Measurements from ENCODE around the gene TDP1. TPM values are rescaled to one million over a fixed set of nuclear protein-coding genes. Genes with fewer than 3 reads are reported as not detected.

Gene TDP1
- total RNA-seq, 1 donor from 2014 or later, result 17.9 TPM

DNA sequence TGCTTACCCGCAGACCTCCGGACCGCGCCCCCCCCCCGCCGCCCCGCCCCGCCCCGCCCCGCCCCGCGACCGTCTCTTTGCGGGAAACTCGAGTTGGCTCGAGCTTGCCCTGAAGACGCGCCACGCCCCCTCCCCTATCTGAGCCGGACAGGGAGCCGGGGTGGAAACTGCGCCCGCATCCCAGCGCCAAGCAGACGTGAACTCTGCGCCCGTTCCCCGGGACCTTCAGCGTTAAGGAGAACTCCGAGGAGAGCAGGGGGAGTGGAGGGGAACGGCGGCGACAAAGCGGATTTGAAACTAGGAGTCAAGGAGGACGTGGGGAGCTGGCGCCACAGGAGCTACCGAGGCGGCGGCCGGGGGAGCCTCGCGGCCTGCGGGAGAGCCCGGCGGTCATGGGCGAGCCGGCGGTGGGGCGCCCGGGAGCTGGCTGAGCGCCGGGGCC is 106.0 kb downstream of the TDP1 start, which contains the start of gene KCNK13:
TSS of gene KCNK13 (plus strand) at position 310 of the 442 bp plus-strand sequence. CDS start 212 bp downstream, outside the sequence.
- Mint-ChIP-seq H3K4me3 (ENCODE audit: unreplicated experiment) (peak within 1 kb of the TSS; percentile 71), H3K27me3 (ENCODE audit: unreplicated experiment) (peaks cover 68% of the 10 kb centered on the region), H3K4me1 (ENCODE audit: unreplicated experiment) (peaks cover 18% of the 10 kb centered on the region), H3K27ac (ENCODE audit: unreplicated experiment) (no peak within 1 kb of the TSS), H3K36me3 (ENCODE audit: unreplicated experiment) (no peaks in the 10 kb centered on the region), H3K9me3 (ENCODE audit: unreplicated experiment) (peaks cover 7% of the 10 kb centered on the region)
- TF ChIP-seq, protein P1, sequence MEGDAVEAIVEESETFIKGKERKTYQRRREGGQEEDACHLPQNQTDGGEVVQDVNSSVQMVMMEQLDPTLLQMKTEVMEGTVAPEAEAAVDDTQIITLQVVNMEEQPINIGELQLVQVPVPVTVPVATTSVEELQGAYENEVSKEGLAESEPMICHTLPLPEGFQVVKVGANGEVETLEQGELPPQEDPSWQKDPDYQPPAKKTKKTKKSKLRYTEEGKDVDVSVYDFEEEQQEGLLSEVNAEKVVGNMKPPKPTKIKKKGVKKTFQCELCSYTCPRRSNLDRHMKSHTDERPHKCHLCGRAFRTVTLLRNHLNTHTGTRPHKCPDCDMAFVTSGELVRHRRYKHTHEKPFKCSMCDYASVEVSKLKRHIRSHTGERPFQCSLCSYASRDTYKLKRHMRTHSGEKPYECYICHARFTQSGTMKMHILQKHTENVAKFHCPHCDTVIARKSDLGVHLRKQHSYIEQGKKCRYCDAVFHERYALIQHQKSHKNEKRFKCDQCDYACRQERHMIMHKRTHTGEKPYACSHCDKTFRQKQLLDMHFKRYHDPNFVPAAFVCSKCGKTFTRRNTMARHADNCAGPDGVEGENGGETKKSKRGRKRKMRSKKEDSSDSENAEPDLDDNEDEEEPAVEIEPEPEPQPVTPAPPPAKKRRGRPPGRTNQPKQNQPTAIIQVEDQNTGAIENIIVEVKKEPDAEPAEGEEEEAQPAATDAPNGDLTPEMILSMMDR (IDR thresholded peaks at IDR 0.05), result no peak
- no peak for DNase-seq (ENCODE audit: extremely low spot score, unreplicated experiment)

DNA sequence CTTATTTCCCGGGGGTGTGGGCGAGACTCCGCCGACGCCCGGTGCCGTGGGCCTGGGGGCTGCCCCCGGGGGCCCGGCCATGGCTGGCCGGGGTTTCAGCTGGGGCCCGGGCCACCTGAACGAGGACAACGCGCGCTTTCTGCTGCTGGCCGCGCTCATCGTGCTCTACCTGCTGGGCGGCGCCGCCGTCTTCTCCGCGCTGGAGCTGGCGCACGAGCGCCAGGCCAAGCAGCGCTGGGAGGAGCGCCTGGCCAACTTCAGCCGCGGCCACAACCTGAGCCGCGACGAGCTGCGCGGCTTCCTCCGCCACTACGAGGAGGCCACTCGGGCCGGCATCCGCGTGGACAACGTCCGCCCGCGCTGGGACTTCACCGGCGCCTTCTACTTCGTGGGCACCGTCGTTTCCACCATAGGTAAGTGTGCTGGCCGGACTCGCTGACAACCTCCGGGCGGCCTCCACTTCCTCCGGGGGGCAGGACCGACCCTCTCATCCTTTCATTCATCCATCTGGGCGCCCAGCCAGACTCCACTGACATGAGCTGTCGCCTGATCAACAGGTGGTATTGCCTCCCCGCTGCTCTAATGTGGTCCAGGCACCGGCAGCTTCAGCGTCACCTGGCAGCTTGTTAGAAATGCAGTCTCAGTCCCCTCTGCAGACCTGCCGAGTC is 106.5 kb downstream of the TDP1 start:
- H3K4me3 Mint-ChIP-seq (ENCODE audit: unreplicated experiment), result peak overlapping the region; percentile 65
- no peak for DNase-seq (ENCODE audit: extremely low spot score, unreplicated experiment)
- peaks cover 18% of the 10 kb centered on the region for H3K4me1 Mint-ChIP-seq (ENCODE audit: unreplicated experiment)
- no peaks in the 10 kb centered on the region for H3K36me3 Mint-ChIP-seq (ENCODE audit: unreplicated experiment)
- H3K9me3 Mint-ChIP-seq (ENCODE audit: unreplicated experiment), result peaks cover 7% of the 10 kb centered on the region
- no peak overlapping the region for H3K27ac Mint-ChIP-seq (ENCODE audit: unreplicated experiment)
- TF ChIP-seq, protein P1 (IDR thresholded peaks at IDR 0.05), result no peak
- peaks cover 68% of the 10 kb centered on the region for H3K27me3 Mint-ChIP-seq (ENCODE audit: unreplicated experiment)

DNA sequence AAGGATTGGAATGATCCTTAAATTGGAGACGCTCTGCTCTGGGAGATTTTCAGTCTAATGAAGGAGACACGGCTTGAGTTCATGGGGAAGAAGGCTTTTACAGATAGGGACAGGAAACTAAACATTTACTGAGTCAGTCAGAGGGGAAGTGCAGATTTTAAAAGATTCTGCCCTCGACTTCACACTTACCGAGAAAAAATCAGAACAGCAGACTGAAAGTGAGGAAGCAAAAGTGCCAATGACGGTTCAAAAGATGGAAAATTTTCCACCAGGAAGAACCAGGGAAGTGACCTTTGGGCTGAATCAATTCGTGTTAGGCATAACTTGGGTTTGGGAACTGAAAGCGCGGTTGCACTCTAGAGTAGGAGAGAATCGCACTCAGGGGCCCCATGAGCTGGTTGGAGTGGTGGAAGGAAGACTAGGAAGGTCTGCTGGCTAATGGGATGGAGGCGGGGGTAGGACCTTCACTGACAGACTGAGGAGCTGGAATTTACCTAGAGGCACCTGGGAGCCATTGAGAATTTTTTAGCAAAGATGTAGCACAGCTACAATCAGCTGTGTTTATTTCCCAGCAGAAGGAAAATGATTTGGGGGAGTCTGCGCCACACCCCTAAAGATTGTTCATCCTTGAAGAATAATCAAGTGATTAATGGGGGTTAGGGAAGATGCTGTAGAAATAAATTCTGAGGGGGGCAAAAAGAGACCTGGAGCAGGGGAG is 107.3 kb downstream of the TDP1 start:
- H3K27me3 Mint-ChIP-seq (ENCODE audit: unreplicated experiment), result peaks cover 70% of the 10 kb centered on the region
- H3K4me1 Mint-ChIP-seq (ENCODE audit: unreplicated experiment), result peaks cover 18% of the 10 kb centered on the region
- peak overlapping the region; percentile 65 for H3K4me3 Mint-ChIP-seq (ENCODE audit: unreplicated experiment)
- no peaks in the 10 kb centered on the region for H3K36me3 Mint-ChIP-seq (ENCODE audit: unreplicated experiment)
- no peak for DNase-seq (ENCODE audit: extremely low spot score, unreplicated experiment)
- no peak overlapping the region for H3K27ac Mint-ChIP-seq (ENCODE audit: unreplicated experiment)
- H3K9me3 Mint-ChIP-seq (ENCODE audit: unreplicated experiment), result peaks cover 7% of the 10 kb centered on the region
- TF ChIP-seq, protein P1 (IDR thresholded peaks at IDR 0.05), result no peak

DNA sequence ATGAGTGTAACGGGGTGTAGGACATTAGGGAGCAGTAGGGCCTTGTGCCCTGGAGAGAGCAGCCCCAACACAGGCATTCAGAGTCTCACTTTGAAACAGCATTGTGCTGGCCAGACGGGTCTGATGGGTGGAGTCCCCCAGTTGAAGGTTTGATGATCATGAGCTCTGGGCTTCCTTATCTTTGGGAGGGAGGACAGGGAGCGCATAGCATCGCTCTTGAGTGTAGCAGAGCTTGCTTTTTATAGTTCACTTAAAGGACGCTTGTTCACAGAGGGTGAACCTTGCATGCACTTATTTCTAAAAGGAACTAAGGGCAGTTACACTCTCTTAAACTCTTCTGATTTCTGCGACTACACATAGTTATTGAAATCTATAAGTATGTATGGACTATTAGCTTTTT is 116.6 kb downstream of the TDP1 start:
- Mint-ChIP-seq H3K27ac (ENCODE audit: unreplicated experiment) (no peak overlapping the region), H3K27me3 (ENCODE audit: unreplicated experiment) (peaks cover 58% of the 10 kb centered on the region), H3K36me3 (ENCODE audit: unreplicated experiment) (no peaks in the 10 kb centered on the region), H3K4me1 (ENCODE audit: unreplicated experiment) (no peaks in the 10 kb centered on the region), H3K9me3 (ENCODE audit: unreplicated experiment) (no peaks in the 10 kb centered on the region), H3K4me3 (ENCODE audit: unreplicated experiment) (no peak overlapping the region)
- TF ChIP-seq, protein P1 (IDR thresholded peaks at IDR 0.05), result no peak
- no peak for DNase-seq (ENCODE audit: extremely low spot score, unreplicated experiment)

DNA sequence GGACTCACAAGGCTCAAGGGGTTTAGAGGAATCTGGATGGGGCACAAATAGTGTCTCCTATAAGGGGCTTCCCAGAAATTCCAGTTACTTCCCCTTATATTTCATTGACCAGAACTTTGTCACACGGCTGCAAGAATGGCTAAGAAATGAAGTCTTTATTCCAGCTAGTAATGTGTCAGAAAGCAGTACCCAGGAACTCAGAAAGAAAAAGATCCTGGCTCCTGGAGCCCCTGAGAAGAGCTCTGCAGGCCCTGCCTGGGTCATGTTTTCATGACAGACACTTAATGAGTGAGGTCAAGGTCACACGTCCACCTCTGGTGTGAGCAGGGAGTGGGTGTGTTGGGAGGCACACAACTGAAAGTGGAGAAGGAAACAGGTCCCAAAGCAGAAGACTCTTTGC is 123.8 kb downstream of the TDP1 start:
- peaks cover 3% of the 10 kb centered on the region for H3K9me3 Mint-ChIP-seq (ENCODE audit: unreplicated experiment)
- no peaks in the 10 kb centered on the region for H3K36me3 Mint-ChIP-seq (ENCODE audit: unreplicated experiment)
- peaks cover 61% of the 10 kb centered on the region for H3K27me3 Mint-ChIP-seq (ENCODE audit: unreplicated experiment)
- TF ChIP-seq, protein P1 (IDR thresholded peaks at IDR 0.05), result no peak
- H3K27ac Mint-ChIP-seq (ENCODE audit: unreplicated experiment), result no peak overlapping the region
- H3K4me1 Mint-ChIP-seq (ENCODE audit: unreplicated experiment), result no peaks in the 10 kb centered on the region
- no peak for DNase-seq (ENCODE audit: extremely low spot score, unreplicated experiment)
- H3K4me3 Mint-ChIP-seq (ENCODE audit: unreplicated experiment), result no peak overlapping the region

Data from osteocyte (in vitro differentiated cells).